MM.1S (cell line): ENCODE data around the gene ZNF561.

ENCODE experiments used
- CTCF ChIP-seq: fragments of 300-600 bp; sonication (generic); IDR thresholded peaks from 2 replicates; pipeline ENCODE4 v1.5.1; 2016; ENCODE audit warnings: antibody characterized with exemption, low read length, mixed read lengths
- EZH2 ChIP-seq: fragments of 300-600 bp; sonication (generic); optimal IDR thresholded peaks from 2 replicates; pipeline ENCODE3; 2017; ENCODE audit warnings: low read depth, mild to moderate bottlenecking, antibody characterized with exemption, low read length, mixed read lengths

GRCh38 chr19:9627856-9628255, 6.8 kb upstream of the ZNF561 start:
- no peak for TF ChIP-seq CTCF
- TF ChIP-seq EZH2 = no peak
